Retinal pigment epithelial cell (primary cell): ENCODE measurements around the gene MIER2.

Source experiments
- DNase-seq: peaks from one replicate; pipeline ENCODE4 v3.0.0-alpha.2; 2010; ENCODE audit warnings: low read depth
- H3K4me3 ChIP-seq: 2 replicates; pipeline ENCODE4 v1.5.1; 2011; ENCODE audit warnings: mild to moderate bottlenecking, low read length, control low read depth, moderate library complexity
- TF ChIP-seq, protein P1 (sequence below): conservative IDR thresholded peaks from 2 replicates; pipeline ENCODE4 v1.5.1; 2011; ENCODE audit warnings: low read depth, low read length, control low read depth, inconsistent platforms

The MIER2 gene

DNA sequence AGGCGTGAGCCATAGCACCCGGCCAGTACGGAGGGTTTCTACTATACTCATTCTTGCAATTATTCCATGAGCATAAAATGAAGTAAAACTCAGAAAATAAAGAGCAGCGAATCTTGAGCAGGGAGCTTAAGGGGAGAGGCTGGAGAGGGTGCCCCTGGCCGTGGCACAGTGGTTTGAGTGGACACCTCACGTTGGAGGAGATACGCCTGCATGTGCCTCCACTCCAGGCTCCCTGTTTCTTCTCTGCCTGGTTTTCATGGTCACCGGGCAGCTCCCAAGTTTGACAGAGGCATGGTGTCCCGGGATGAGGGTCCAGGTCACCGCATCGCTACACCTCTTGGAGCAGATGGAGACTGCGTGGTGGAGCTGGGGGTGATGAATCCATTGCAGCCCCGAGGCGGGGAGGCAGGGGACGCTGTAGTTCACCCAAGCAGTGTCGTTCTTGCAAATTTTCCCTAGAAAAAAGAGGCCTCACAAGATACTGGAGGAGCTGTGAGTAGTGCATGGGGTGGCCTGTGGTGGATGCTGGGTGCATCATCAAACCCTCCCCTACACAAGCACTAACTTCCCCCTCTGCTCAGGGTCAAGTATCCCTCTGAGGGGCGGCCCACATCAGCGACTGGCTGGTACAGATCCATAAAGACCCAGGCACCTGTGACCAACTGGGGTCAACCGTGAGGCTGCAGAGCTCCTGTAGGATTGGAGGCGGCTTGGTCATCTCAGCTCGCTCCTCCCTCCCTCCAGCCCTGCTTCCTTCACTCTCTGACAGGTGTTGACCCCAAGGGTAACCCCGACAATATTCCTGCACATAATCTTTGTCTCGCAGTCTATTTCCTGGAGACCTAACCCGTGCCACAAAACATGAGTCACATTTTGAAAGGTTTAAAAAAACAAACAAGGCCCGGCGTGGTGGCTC, 3.6 kb upstream of the MIER2 start:
- H3K4me3 ChIP-seq: no peak overlapping the region
- DNase-seq: no peak
- TF ChIP-seq, protein P1, sequence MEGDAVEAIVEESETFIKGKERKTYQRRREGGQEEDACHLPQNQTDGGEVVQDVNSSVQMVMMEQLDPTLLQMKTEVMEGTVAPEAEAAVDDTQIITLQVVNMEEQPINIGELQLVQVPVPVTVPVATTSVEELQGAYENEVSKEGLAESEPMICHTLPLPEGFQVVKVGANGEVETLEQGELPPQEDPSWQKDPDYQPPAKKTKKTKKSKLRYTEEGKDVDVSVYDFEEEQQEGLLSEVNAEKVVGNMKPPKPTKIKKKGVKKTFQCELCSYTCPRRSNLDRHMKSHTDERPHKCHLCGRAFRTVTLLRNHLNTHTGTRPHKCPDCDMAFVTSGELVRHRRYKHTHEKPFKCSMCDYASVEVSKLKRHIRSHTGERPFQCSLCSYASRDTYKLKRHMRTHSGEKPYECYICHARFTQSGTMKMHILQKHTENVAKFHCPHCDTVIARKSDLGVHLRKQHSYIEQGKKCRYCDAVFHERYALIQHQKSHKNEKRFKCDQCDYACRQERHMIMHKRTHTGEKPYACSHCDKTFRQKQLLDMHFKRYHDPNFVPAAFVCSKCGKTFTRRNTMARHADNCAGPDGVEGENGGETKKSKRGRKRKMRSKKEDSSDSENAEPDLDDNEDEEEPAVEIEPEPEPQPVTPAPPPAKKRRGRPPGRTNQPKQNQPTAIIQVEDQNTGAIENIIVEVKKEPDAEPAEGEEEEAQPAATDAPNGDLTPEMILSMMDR: peak; percentile 30

DNA sequence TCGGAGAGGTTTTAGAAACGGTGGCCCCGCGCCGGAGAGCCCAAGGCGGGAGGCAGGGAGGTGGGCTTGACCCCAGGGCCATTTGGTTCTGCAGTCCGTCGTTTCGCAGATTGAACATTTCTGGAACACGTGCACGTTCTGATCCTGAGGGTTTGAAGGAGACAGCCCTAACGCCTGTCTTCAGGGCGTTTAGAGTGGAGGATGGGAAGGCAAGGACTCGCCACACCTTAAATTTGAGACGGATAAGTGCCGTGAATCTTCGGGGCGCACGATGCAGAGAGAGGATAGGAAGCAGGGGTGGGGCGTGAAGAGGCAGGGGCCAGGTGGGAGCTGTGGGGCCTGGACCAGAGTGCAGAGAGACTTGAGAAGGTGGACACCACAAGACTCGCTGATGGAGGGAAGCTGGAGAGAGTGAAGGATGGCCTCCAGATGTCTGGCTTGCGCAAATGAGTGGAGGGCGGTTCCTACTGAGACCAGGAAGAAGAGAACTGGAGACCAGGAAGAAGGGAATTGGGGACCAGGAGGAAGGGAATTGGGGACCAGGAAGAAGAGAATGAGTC, 804 bp upstream of the MIER2 start:
- TF ChIP-seq, protein P1: no peak
- no peak overlapping the region for H3K4me3 ChIP-seq
- no peak for DNase-seq

DNA sequence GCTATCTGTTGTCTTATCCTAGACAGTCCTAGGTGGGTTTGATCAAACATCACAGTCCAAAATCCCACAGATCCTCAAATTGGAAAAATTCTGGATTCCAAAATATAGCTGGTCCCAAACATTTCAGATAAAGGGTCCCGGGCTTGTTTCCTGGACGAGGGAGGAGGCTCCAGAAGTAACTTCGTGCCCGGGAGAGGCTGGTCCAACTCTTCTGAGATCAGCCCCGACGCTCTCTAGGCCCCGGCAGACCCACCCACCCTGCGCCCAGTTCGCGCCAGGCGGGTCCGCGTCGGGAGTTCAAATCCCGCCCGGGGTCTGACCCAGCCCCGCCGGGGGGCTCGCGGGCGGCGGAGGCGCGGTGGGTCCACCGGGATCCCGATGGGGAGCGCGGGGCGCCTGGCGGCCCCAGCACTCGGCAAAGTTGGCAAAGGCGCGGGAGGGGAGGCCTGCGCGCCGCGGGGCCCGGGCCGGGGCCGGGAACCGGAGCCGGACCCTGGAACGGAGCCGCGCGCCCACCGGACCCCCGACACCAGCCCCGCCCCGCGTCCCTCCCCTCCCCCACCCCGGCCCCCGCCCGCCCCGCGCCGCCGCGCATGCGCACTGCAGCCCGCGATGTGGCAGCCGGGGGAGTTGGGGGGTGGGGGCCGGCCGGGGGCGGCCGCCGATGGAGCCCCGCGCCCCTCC, 513 bp downstream of the MIER2 start:
- H3K4me3 ChIP-seq: peak overlapping the region; percentile 61
- TF ChIP-seq, protein P1: no peak
- DNase-seq: no peak

DNA sequence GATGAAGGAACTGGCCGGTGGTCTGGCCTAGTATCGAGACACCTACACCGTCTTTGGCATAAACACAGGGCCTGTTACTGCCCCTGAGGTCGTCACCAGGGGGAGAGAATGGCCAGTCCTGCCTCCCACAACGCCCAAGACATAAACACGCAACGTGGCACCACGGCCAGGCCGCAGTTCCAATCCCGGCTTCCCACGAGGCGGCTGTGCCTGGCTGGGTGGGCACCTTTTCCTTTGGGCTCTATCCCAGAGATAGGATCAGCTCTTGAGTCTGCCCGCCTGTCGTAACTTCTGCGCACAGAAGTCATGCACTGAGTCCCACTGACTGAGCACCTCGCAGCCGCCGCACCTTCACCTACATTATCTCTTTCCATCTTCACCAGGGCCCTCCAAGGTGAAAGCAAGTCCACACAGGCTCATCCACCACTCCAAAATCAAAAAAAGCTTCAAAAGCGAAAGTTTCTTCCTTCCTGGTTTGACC, 1.1 kb downstream of the MIER2 start:
- peak overlapping the region; percentile 61 for H3K4me3 ChIP-seq
- TF ChIP-seq, protein P1: no peak
- no peak for DNase-seq

DNA sequence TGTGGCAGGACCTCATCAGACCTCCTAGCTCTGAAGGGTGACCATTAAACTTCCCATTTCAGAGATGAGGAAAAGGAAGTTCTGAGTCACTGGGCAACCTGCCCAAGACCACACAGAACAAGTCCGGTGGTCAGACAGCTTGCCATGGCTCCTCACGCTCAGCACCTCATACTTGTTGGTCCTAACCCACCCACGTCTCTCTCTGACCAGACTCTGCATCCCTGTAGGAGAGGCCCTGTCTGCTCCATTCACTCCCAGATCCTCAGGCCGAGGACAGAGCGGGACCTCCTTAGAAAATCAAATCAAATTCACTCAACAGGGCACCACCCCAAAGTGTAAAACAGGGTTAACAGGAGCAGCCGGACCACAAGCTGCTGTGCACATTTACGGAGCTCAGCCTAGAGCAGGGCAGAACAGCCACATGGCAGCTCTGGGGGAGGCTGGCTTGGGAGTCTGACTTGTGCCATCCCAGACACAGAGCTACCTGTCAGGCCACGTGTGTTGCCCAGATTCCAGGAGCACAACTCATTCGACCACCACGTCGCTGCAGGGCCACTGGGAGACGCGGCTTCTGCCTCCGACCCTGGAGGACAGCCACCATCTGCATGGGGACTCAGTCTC, 1.7 kb downstream of the MIER2 start:
- peak overlapping the region; percentile 61 for H3K4me3 ChIP-seq
- DNase-seq: no peak
- TF ChIP-seq, protein P1: no peak

DNA sequence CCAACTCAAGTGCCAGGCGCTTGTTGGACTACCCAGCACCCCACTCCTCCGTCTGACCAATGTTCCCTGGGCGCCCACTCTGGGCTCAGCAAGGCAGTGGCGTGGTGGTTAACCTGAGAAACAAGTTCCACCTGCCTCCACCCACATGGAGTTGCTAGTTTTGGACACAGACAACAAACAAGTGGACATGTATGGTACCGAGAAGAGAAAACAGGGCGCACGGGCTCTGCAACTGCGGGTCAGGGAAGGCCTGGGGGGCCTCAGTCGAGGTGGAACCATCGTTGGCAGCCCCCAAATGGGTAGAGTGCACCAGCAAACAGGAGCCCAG, 2.5 kb downstream of the MIER2 start:
- TF ChIP-seq, protein P1: no peak
- no peak for DNase-seq
- H3K4me3 ChIP-seq: no peak overlapping the region
